Cerebellar cortex (tissue), 1 donor: ENCODE results near the gene ZNF814.
"Not testable (repeated sequence)": the region's sequence is repeated elsewhere in the genome, so short reads cannot be mapped to it uniquely, and the experiment has no call there.

Experiments used
- DNase-seq: peaks from one replicate; pipeline ENCODE4 v3.0.0-alpha.2; 2015; ENCODE audit warnings: low spot score

The ZNF814 gene

DNA sequence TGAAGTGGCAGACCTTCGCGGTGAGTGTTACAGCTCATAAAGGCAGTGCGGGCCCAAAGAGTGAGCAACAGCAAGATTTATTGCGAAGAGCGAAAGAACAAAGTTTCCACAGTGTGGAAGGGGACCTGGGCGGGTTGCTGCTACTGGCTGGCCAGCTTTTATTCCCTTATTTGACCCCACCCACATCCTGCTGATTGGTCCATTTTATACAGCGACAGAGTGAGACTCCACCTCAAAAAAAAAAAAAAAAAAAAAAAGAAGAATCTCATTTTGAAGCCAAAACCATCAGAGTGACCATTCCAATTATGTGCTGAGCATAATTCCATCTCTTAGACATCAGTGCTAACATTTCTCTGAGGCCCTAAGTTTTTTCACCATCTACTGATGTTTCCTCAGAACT, 72.2 kb downstream of the ZNF814 start:
- DNase-seq = no peak

DNA sequence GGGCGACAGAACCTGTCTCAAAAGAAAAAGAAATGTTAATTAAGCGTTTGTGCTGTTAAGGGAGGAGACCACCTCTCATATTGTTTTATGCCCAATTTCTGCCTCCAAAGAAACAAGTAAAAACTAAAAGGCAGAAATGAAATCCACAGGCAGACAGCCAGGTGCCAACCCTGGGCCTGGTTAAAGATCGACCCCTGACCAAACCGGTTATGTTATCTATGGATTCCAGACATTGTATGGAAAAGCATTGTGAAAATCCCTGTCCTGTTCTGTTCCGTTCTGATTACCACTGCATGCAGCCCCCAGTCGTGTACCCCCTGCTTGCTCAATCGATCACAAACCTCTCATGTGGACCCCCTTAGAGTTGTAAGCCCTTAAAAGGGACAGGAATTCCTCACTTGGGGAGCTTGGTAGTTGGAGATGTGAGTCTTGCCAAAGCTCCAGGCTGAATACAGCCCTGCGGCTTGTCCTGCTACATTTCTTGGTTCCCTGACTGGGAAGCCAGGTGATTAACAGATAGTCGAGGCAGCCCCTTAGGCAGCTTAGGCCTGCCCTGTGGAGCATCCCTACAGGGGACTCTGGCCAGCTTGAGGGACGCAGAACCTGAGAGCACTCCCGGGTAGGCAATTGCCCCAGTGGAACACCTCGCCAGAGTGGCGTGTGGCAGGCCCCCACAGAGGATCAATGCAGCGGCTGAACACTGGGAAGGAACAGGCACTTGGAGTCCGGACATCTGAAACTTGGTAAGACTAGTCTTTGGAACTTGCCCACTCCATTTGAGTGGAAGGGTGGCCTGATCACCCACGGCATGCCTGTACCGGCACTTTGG, 73.4 kb downstream of the ZNF814 start:
- no peak for DNase-seq

DNA sequence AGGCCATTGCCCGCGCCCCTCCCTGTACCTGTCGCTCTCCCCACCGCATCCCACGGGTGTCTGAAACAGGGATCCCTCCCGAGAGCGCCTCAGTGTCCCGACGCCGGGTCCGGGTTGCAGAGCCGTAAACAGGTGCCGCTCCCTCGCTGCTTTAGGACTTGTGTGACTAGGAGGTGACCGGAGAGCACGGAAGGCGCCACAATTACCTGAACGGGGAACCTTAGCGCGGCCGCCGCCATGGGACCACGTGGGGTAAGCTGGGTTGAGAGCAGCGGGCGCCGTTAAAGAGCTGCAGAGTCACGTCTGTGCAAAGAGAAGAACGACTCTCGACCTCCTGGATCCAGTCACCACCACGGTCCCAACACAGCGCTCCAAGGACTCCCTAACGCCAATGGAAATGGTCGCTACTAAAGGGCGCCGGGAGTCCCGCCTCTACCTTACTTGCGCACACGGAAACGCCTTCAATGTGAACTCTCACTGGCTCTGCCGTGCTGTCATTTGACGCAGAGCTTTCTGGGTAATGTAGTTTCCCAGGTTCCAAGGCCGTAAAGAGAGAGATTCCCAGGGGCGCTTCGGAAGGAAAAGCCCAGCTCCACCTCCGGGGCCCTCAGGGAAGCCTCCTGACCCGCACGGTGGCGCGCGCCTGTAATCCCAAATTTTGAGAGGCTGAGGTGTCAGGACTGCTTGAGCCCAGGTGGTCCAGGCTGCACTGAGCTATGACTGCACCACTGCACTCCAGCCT, 74.2 kb downstream of the ZNF814 start, which contains the start of gene ZNF552:
Gene ZNF552, minus strand, starts transcription at position 409 of the 742 bp plus-strand sequence. Its CDS starts 170 bp downstream, at position 239.
- peak; percentile 98 for DNase-seq

DNA sequence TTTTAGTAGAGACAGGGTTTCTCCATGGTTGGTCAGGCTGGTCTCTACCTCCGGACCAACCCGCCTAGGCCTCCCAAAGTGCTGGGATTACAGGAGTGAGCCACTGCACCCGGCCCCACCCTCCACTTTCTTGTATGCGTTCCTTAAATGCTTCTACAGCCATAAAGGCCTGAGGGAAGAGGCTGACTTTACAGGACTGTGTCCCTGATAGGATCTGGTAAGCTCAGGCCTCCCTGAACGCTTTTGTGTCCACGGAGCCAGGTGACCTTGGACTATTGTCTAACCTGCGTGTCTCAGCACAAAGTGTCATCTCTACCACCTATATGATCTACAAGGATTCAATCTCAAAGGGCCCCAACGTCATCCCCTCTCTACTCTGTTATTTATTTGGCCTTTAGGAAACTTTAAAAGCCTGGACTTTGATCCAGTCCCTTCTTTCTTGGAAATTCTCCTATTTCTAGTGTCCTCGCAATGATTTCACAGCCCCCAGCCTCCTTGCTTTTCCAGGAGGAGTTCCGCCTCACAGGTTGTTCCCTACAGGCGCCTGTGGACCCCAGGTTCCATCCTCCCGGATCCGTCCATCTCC, 74.8 kb downstream of the ZNF814 start:
- DNase-seq = no peak

GRCh38 chr19:57812975-57813820, 75.6 kb downstream of the ZNF814 start:
- not testable (repeated sequence) for DNase-seq

DNA sequence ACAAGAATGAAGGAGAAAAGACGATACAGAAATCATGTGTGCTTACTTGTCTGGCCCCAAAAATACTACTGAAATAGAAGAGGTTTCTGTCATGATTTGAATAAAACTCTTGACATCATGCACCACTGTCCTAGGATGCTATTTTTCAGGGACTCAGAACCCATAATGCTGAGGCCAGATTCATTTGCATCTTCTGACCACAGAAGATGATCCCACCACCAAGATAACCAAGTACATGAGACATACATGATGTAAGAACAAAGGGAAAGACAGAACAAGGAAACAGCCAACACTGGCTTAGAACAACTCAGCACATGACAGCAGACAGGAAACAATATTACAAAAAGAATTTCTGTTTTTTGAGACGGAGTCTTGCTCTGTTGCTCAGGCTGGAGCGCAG, 76.6 kb downstream of the ZNF814 start:
- DNase-seq = no peak

DNA sequence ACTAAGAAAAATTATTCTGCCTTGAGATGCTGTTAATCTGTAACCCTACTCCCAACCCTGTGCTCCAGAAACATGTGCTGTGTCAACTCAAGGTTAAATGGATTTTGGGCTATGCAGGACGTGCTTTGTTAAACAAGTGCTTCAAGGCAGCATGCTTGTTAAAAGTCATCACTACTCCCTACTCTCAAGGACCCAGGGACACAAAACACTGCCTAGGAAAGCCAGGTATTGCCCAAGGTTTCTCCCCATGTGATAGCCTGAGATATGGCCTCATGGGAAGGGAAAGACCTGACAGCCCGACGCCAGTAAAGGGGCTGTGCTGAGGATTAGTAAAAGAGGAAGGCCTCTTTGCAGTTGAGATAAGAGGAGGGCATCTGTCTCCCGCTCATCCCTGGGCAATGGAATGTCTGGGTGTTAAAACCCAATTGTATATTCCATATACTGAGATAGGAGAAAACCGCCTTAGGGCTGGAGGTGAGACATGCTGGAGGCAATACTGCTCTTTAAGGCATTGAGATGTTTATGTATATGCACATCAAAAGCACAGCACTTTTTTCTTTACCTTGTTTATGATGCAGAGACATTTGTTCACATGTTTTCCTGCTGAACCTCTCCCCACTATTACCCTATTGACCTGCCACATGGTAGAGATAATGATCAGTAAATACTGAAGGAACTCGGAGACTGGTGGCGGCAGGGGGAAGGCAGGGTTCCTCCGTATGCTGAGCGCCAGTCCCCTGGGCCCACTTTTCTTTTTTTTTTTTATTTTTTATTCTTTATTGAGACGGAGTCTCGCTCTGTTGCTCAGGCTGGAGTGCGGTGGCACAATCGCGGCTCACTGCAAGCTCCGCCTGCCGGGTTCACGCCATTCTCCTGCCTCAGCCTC, 78.2 kb downstream of the ZNF814 start:
- DNase-seq = not testable (repeated sequence)

- DNase-seq = no peak
Observed at GRCh38 chr19:57807541-57807940, 81.3 kb downstream of the ZNF814 start.

DNA sequence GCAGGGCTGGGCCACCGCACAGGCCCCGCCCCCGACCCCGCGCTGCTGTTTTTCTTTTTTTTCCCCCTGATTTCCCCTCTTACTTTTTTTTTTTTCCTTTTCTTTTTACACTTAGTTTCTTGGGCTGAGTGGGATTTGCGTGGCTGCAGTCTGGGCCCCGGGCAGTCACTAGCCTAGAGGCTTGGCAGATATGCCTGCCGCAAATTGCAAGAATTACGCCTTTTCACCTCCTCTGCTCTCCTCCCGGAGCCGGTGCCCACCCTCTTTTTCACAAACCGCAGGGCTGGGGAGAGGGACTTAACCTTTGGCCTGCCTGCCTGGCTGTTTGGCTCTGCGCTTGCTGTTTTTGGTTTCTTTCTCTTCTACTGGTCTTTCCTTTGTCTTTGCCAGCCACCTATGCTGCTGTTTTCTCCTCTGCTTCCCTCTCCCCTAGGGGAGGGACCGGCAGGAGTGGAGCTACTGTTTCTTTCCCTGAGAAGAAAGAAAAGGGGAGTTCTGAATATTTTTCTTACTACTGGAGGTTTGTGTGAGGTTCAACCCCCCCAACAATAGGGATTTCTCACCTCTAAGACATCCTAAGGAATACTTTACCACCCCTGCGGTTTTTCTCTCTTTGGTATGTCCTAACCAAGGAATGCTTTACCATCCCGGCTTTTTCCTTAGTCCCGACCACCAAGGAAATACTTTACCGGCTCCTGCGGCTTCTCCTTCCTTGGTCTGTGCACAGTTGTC, 85.1 kb downstream of the ZNF814 start:
- DNase-seq = peak; percentile 25

GRCh38 chr19:57803265-57803593, 85.6 kb downstream of the ZNF814 start:
- DNase-seq = no peak

GRCh38 chr19:57802269-57802668, 86.6 kb downstream of the ZNF814 start:
- no peak for DNase-seq

DNA sequence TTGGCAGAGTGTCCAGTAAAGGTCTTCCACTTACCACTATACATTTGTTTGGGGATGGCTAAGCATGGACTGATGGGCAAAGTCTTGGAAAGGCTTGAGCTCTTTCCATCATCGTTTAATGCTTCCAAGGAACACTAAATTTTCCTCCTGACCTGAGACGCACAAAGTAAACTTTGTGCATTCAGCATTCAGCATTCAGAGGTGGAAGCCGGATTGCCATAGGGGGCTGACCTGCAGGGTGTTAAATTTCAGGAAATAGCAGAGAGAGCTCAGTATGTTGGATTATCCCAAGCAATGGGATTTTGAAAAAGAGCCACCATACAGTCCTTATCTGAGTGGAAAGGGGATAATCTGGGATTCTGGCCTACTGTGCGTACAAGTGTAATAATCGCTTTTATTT, 88.1 kb downstream of the ZNF814 start:
- DNase-seq = no peak
